Right renal pelvis (tissue), 4 donors: ENCODE results near the gene CYSRT1. TPM values are rescaled to one million over a fixed set of nuclear protein-coding genes. Genes with fewer than 3 reads are reported as not detected.
A peak's percentile ranks its signal among the peaks of the same experiment; 100 is the strongest.

Experiments used
- DNase-seq, 4 donors: peaks; one replicate each; pipeline ENCODE4 v3.0.0-alpha.2; 2013; ENCODE audit warnings: low read depth in 4 of 4, low spot score in 3 of 4, missing footprints in 1 of 4
- polyA plus RNA-seq, 4 donors: library from polyadenylated mRNA; unstranded; fragments of 120-200 nt; gene quantifications; one replicate each; pipeline ENCODE4 v1.2.1, GENCODE V29; 2013; ENCODE audit not compliant: insufficient read length in 4 of 4

CYSRT1 gene
- polyA plus RNA-seq, 4 donors, result 4.9 to 14.2 (median 10.8) TPM

GRCh38 chr9:137222190-137223077 is 2.5 kb upstream of the CYSRT1 start, which contains the start of gene RNF208:
RNF208 (minus strand) TSS chr9:137222240; CDS start chr9:137221212, 1,028 bp downstream.
- DNase-seq, result no peak

GRCh38 chr9:137223078-137223970 is 1.6 kb upstream of the CYSRT1 start:
- DNase-seq, result peak; percentile 91 to 95 (median 94)

- no peak for DNase-seq
These were observed 841 bp downstream of the CYSRT1 start for GRCh38 chr9:137225699-137226331.

- DNase-seq, result no peak
These were observed 1.5 kb downstream of the CYSRT1 start for GRCh38 chr9:137226338-137227053.

GRCh38 chr9:137227054-137227852 is 2.3 kb downstream of the CYSRT1 start, which contains the start of gene RNF224:
RNF224 (plus strand) TSS chr9:137227502; CDS start chr9:137228336, 834 bp downstream.
- peak in 1 of 4 donors; percentile 49 for DNase-seq

GRCh38 chr9:137227853-137228505 is 3.0 kb downstream of the CYSRT1 start:
- no peak for DNase-seq

- no peak for DNase-seq
These were observed 3.6 kb downstream of the CYSRT1 start for GRCh38 chr9:137228506-137228967.

- DNase-seq, result no peak
These were observed 4.3 kb downstream of the CYSRT1 start for GRCh38 chr9:137228968-137229896.

- DNase-seq, result no peak
These were observed 5.1 kb downstream of the CYSRT1 start for GRCh38 chr9:137229903-137230704.

GRCh38 chr9:137230705-137231371 is 5.9 kb downstream of the CYSRT1 start, which contains the start of gene SLC34A3:
SLC34A3 (plus strand) TSS chr9:137230901; CDS start chr9:137231703, 802 bp downstream.
- DNase-seq, result no peak

GRCh38 chr9:137231372-137232039 is 6.5 kb downstream of the CYSRT1 start:
- DNase-seq, result no peak

GRCh38 chr9:137232101-137232500 is 7.1 kb downstream of the CYSRT1 start:
- no peak for DNase-seq

- no peak for DNase-seq
These were observed 7.5 kb downstream of the CYSRT1 start for GRCh38 chr9:137232510-137232909.

- no peak for DNase-seq
These were observed 8.4 kb downstream of the CYSRT1 start for GRCh38 chr9:137233143-137233980.
